Fibroblast of villous mesenchyme (primary cell): ENCODE results near the gene DYNLL1. TPM values are rescaled to one million over a fixed set of nuclear protein-coding genes. Genes with fewer than 3 reads are reported as not detected.

Experiments used
- DNase-seq: peaks from one replicate; pipeline ENCODE4 v3.0.0-alpha.2; 2010; ENCODE audit warnings: low read depth
- H3K4me3 ChIP-seq: 2 replicates; pipeline ENCODE4 v1.5.1; 2011; ENCODE audit warnings: low read depth, mild to moderate bottlenecking, low read length
- total RNA-seq: library from RNA; depleted of rRNA; stranded (reverse); fragments of >200 nt; gene quantifications from 2 replicates; pipeline ENCODE4 v1.2.3, GENCODE V29; 2012
- TF ChIP-seq, protein P1 (sequence below): IDR thresholded peaks from 2 replicates; pipeline ENCODE4 v1.5.1; 2012; ENCODE audit warnings: low read depth, mild to moderate bottlenecking, low read length; ENCODE audit not compliant: insufficient read depth

DYNLL1 gene
- total RNA-seq, 1 donor: 280 TPM

DNA sequence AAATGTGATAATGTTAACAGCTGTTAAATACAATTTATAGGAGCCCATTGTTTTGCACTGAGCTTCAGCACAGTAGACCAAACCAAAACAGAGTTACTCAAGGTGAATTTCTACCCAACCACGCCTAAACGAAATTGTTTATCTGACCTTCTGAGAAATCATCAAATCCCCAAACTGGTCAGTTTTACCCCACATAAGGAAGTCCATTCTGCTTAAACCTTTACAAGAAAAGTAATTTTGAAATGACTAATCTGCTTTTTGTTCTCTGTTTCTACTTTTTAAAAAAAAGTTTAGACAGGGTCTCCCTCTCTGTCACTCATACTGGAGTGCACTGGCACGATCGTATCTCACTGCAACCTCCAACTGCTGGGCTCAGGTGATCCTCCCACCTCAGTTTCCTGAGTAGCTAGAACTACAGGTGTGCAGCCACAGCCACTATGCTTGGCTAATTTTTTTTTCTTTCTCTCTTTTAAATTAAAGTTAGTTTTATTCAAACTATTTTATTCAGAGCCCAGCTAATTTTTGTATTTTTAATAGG, 36.9 kb downstream of the DYNLL1 start:
- H3K4me3 ChIP-seq: no peak overlapping the region
- DNase-seq: no peak
- TF ChIP-seq, protein P1, sequence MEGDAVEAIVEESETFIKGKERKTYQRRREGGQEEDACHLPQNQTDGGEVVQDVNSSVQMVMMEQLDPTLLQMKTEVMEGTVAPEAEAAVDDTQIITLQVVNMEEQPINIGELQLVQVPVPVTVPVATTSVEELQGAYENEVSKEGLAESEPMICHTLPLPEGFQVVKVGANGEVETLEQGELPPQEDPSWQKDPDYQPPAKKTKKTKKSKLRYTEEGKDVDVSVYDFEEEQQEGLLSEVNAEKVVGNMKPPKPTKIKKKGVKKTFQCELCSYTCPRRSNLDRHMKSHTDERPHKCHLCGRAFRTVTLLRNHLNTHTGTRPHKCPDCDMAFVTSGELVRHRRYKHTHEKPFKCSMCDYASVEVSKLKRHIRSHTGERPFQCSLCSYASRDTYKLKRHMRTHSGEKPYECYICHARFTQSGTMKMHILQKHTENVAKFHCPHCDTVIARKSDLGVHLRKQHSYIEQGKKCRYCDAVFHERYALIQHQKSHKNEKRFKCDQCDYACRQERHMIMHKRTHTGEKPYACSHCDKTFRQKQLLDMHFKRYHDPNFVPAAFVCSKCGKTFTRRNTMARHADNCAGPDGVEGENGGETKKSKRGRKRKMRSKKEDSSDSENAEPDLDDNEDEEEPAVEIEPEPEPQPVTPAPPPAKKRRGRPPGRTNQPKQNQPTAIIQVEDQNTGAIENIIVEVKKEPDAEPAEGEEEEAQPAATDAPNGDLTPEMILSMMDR: no peak

DNA sequence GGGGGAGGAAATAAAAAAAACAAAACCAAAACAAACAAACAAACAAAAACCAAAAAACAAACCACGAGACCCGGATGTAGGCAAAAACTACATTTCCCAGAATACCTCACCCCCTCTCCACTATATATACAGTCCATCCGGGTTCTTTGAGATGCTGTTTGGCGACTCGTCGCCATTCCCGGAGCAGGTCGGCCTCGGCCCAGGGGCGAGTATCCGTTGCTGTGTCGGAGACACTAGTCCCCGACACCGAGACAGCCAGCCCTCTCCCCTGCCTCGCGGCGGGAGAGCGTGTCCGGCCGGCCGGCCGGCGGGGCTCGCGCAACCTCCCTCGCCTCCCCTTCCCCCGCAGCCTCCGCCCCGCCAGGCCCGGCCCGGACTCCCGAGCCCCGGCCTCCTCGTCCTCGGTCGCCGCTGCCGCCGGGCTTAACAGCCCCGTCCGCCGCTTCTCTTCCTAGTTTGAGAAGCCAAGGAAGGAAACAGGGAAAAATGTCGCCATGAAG, 38.3 kb downstream of the DYNLL1 start, which contains the start of gene RNF10:
Gene RNF10 (plus strand): TSS at position 154 of the 500 bp plus-strand sequence. CDS start 456 bp downstream, outside the sequence.
- H3K4me3 ChIP-seq: peak within 1 kb of the TSS; percentile 88
- TF ChIP-seq, protein P1: no peak
- DNase-seq: peak; percentile 90

DNA sequence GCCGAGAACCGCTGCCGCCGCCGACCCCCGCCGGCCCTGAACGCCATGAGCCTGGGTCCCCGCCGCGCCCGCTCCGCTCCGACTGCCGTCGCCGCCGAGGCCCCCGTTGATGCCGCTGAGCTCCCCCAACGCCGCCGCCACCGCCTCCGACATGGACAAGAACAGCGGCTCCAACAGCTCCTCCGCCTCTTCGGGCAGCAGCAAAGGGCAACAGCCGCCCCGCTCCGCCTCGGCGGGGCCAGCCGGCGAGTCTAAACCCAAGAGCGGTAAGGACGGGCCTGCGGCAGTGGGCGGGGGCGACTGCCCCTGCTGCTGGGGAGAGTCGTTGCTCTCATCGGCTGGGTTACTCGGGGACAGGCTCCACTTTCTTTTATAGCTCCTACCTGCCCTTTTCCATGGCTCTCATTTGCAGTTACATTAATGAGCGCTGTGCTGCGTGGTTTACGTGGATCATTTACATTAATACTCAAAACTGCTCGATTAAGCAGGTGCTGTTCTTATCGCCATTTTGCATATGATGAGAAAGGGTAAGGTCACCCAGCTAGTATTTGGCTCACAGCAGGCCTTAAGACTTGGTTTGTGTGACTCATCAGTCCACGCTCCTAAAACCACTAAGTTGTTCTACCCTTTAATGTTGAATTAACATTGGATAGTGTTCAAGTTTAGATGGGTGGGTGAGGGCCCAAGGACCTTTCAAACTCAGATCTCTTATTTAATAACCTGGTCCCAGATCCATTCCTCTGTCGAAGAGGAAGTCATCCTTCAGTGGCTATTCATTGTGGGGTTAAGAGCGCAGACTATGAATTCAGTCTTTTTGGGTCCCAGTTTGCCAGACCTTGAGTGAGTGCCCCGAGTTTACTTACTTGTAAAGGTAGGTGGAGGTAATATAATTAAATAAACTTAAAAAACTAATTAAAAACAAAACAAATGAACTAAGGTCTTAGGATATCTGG, 39.1 kb downstream of the DYNLL1 start:
- DNase-seq: peak; percentile 84
- peak overlapping the region; percentile 88 for H3K4me3 ChIP-seq
- TF ChIP-seq, protein P1: no peak

DNA sequence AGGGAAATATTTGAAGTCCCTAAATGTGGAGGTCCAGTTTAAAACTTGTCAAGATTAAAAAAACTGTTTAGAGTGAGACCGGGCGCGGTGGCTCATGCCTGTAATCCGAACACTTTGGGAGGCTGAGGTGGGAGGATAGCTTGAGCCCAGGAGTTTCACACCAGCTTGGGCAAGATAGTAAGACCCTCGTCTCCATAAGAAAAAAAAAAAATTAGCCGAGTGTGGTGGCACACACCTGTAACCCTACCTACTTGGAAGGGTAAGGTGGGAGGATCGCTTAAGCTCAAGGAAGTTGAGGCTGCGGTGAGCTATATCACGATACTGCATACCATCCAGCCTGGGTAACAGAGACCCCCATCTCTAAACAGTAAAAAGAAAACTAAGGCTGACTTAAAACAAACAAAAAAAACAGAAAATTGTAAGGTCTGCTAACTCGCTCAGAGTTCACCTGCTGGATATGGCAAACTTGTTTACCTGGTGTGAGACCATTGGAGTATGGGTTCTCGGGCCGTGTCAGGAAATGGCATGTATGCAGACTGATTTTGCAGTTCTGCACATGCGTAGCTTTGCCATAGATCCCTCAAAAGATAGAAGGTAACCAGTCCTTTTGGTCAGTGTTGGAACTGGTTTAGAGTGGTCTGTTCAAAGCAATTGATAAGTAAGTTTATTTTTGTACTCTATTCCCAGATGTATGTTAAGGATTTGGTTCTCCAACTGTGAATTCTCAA, 40.3 kb downstream of the DYNLL1 start:
- DNase-seq: no peak
- H3K4me3 ChIP-seq: peak overlapping the region; percentile 88
- TF ChIP-seq, protein P1: no peak

DNA sequence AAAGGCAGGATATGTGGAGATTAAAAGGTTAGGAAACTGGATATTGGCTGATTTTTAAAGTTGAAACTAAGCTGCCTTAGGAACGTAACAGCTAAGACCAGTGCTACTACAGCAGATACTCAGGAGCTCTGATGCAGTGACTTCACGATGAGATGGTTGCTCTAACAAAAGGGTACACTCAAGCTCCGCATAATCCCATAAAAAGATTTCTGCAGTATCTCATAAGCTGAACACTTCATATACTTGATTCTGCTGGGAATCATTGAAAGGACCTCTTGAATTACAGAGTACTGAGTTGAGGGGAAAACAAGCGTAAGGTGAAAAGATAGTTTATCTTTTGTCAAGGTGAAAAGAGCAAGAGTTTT, 41.9 kb downstream of the DYNLL1 start:
- TF ChIP-seq, protein P1: no peak
- H3K4me3 ChIP-seq: peak overlapping the region; percentile 88
- DNase-seq: peak; percentile 42

DNA sequence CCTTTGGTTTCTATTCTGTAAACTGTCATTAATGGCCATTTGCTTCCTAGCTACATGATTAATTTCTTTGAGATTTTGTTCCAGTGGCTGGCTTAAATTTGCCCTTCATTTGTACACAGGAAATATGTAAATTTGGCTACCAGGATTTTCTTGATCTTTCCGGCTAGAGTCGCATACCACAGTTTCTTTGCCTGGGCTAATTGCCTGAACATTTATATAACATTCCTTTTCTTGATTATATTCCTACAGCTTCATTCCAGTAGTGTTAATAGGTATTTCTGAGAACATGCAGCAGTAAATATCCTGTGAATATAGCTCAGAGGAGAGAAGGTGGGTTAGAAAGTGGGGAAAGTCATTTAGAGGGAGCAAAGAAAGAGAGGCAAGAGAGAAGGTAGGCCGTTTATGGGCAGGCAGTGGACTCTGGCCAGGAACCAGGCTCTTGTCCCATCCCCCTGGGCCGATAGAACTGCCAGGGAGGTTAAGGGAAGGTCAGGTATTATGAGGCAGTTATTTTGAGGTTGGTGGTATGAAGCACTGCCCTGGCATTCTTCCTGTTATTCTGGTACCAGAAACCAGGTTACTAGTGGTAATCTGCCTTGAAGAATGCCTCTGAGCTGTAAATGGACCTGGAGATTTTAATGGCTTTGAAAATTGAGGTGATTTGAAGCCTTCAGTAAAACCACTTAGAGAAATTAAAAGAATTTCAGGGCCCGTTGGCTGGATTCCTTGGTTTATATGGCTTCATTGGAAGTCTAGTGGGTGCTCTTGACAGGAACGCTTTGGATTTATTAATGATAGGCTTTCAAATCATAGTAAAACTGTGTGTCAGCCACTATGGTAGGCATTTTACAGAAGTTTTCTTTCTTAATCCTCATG, 42.6 kb downstream of the DYNLL1 start:
- TF ChIP-seq, protein P1: no peak
- peak overlapping the region; percentile 88 for H3K4me3 ChIP-seq
- peak; percentile 63 for DNase-seq
